Frontal cortex (tissue), 4 donors: ENCODE results near the gene ATP9A. TPM values are rescaled to one million over a fixed set of nuclear protein-coding genes. Genes with fewer than 3 reads are reported as not detected.
A peak's percentile ranks its signal among the peaks of the same experiment; 100 is the strongest.
"Not testable (repeated sequence)": the region's sequence is repeated elsewhere in the genome, so short reads cannot be mapped to it uniquely, and the experiment has no call there.

Experiments used
- DNase-seq, 2 donors: peaks; one replicate each; pipeline ENCODE4 v3.0.0; 2012; ENCODE audit warnings: low spot score in 2 of 2
- FAIRE-seq: peaks from 2 replicates; lab custom pipeline; 2012; peaks lifted over from hg19 to GRCh38; lab: Jason Lieb, UNC
- total RNA-seq: library from RNA; depleted of rRNA; stranded (reverse); fragments of >200 nt; gene quantifications from one replicate; pipeline ENCODE4 v1.2.3, GENCODE V29; 2014
- donor health status: control.
- donor health status: control.
- donor health status: control.

Gene ATP9A
- total RNA-seq, 1 donor from 2014 or later, result 242 TPM

GRCh38 chr20:51732096-51732791 lies 35.9 kb downstream of the ATP9A start:
- FAIRE-seq, result no peak
- DNase-seq, result no peak

GRCh38 chr20:51731731-51732095 lies 36.5 kb downstream of the ATP9A start:
- FAIRE-seq, result no peak
- DNase-seq, result peak in 1 of 2 donors; percentile 40

GRCh38 chr20:51729771-51730170 lies 38.4 kb downstream of the ATP9A start:
- FAIRE-seq (no peak), DNase-seq (no peak)

- DNase-seq, result no peak
- FAIRE-seq, result no peak
Measured at GRCh38 chr20:51728737-51729136, 39.5 kb downstream of the ATP9A start.

GRCh38 chr20:51727872-51728271 lies 40.3 kb downstream of the ATP9A start:
- FAIRE-seq, result no peak
- DNase-seq, result no peak

GRCh38 chr20:51725584-51726176 lies 42.5 kb downstream of the ATP9A start:
- DNase-seq (no peak), FAIRE-seq (no peak)

- FAIRE-seq, DNase-seq: not testable (repeated sequence)
Measured at GRCh38 chr20:51723026-51723425, 45.2 kb downstream of the ATP9A start.

GRCh38 chr20:51722246-51722645 lies 45.9 kb downstream of the ATP9A start:
- not testable (repeated sequence) for DNase-seq, FAIRE-seq

GRCh38 chr20:51720854-51721253 lies 47.3 kb downstream of the ATP9A start:
- no peak for FAIRE-seq
- no peak for DNase-seq

GRCh38 chr20:51720384-51720783 lies 47.8 kb downstream of the ATP9A start:
- DNase-seq, result no peak
- no peak for FAIRE-seq

GRCh38 chr20:51715856-51716185 lies 52.4 kb downstream of the ATP9A start:
- DNase-seq (no peak), FAIRE-seq (no peak)

GRCh38 chr20:51715163-51715855 lies 52.9 kb downstream of the ATP9A start:
- DNase-seq (no peak), FAIRE-seq (no peak)

GRCh38 chr20:51713213-51713598 lies 55.0 kb downstream of the ATP9A start:
- DNase-seq (no peak), FAIRE-seq (no peak)

GRCh38 chr20:51712501-51713212 lies 55.5 kb downstream of the ATP9A start:
- DNase-seq (peak in 1 of 2 donors; percentile 37), FAIRE-seq (no peak)

- FAIRE-seq, result no peak
- no peak for DNase-seq
Measured at GRCh38 chr20:51711426-51711825, 56.8 kb downstream of the ATP9A start.

- DNase-seq, result no peak
- FAIRE-seq, result no peak
Measured at GRCh38 chr20:51710361-51710894, 57.8 kb downstream of the ATP9A start.

GRCh38 chr20:51705400-51705799 lies 62.8 kb downstream of the ATP9A start:
- DNase-seq, result no peak
- FAIRE-seq, result no peak

GRCh38 chr20:51703400-51704287 lies 64.5 kb downstream of the ATP9A start:
- DNase-seq (no peak), FAIRE-seq (no peak)

GRCh38 chr20:51702556-51702955 lies 65.6 kb downstream of the ATP9A start:
- no peak for DNase-seq
- no peak for FAIRE-seq
